Activated gamma-delta T cell (primary cell): Measurements from ENCODE around the gene TGM2.

Experiments used
- DNase-seq: peaks from one replicate; lab custom pipeline; 2025; lab: John Stamatoyannopoulos, UW

TGM2 gene

GRCh38 chr20:38199501-38200390, 34.7 kb upstream of the TGM2 start:
- no peak for DNase-seq

- DNase-seq: no peak
Measured at GRCh38 chr20:38198238-38198861, 33.3 kb upstream of the TGM2 start.

GRCh38 chr20:38197619-38198018, 32.5 kb upstream of the TGM2 start:
- no peak for DNase-seq

- no peak for DNase-seq
Measured at GRCh38 chr20:38197217-38197616, 32.1 kb upstream of the TGM2 start.

- no peak for DNase-seq
Measured at GRCh38 chr20:38196592-38196991, 31.5 kb upstream of the TGM2 start.

GRCh38 chr20:38196076-38196475, 31.0 kb upstream of the TGM2 start:
- DNase-seq: no peak

- DNase-seq: no peak
Measured at GRCh38 chr20:38195521-38195920, 30.5 kb upstream of the TGM2 start.

GRCh38 chr20:38194971-38195504, 30.0 kb upstream of the TGM2 start:
- DNase-seq: no peak

GRCh38 chr20:38193586-38194105, 28.6 kb upstream of the TGM2 start:
- DNase-seq: no peak

- no peak for DNase-seq
Measured at GRCh38 chr20:38192323-38192885, 27.3 kb upstream of the TGM2 start.

GRCh38 chr20:38191654-38192053, 26.6 kb upstream of the TGM2 start:
- no peak for DNase-seq

- DNase-seq: no peak
Measured at GRCh38 chr20:38190936-38191371, 25.9 kb upstream of the TGM2 start.

- DNase-seq: no peak
Measured at GRCh38 chr20:38190166-38190565, 25.1 kb upstream of the TGM2 start.

- no peak for DNase-seq
Measured at GRCh38 chr20:38187517-38187916, 22.4 kb upstream of the TGM2 start.

- no peak for DNase-seq
Measured at GRCh38 chr20:38186788-38187221, 21.7 kb upstream of the TGM2 start.

- DNase-seq: no peak
Measured at GRCh38 chr20:38184101-38184500, 19.0 kb upstream of the TGM2 start.

GRCh38 chr20:38181971-38182370, 16.9 kb upstream of the TGM2 start:
- DNase-seq: no peak

GRCh38 chr20:38181207-38181801, 16.2 kb upstream of the TGM2 start:
- no peak for DNase-seq

- DNase-seq: no peak
Measured at GRCh38 chr20:38180781-38181180, 15.7 kb upstream of the TGM2 start.

GRCh38 chr20:38179846-38180245, 14.8 kb upstream of the TGM2 start:
- no peak for DNase-seq

GRCh38 chr20:38178581-38178980, 13.5 kb upstream of the TGM2 start:
- DNase-seq: no peak

GRCh38 chr20:38178065-38178491, 13.0 kb upstream of the TGM2 start:
- no peak for DNase-seq
